ENCODE results near the gene PGP.

Gene PGP

DNA sequence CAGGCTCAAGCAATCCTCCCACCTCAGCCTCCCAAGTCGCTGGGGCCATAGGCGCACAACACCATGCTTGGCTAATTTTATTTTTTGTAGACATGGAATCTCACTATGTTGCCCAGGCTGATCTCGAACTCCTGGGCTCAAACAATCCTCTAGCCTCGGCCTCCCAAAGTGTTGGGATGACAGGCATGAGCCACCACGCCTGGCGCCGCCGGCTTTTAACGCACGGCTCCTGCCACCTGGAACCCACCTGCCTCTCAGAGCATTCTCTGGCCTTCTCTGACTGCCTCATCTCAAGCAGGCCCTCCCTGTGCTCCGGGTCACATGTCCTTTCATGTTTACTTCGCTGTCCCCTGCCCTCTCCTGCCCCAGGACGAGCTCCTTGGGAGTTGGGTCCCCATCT is 28.6 kb downstream of the PGP start:
- Histone ChIP-seq H3K4me3 (ENCODE audit: low read length) (no peak overlapping the region), H3K4me1 (ENCODE audit: control insufficient read depth, insufficient read depth, low read length) (no peaks in the 10 kb centered on the region), H3K27me3 (replicated peaks; ENCODE audit: control insufficient read depth, insufficient read depth, low read length) (no peaks in the 10 kb centered on the region), H3K9ac (ENCODE audit: low read length) (no peak overlapping the region), H3K36me3 (ENCODE audit: control insufficient read depth, insufficient read depth, low read length, severe bottlenecking) (no peaks in the 10 kb centered on the region), H3K9me3 (ENCODE audit: control insufficient read depth, low read length) (no peaks in the 10 kb centered on the region)
- no peak for DNase-seq (ENCODE audit: low read depth)

- H3K4me1 ChIP-seq (ENCODE audit: control insufficient read depth, insufficient read depth, low read length) = no peaks in the 10 kb centered on the region
- no peak overlapping the region for H3K4me3 ChIP-seq (ENCODE audit: low read length)
- no peak for DNase-seq (ENCODE audit: low read depth)
- no peaks in the 10 kb centered on the region for H3K27me3 ChIP-seq (replicated peaks; ENCODE audit: control insufficient read depth, insufficient read depth, low read length)
- H3K9ac ChIP-seq (ENCODE audit: low read length) = no peak overlapping the region
- H3K36me3 ChIP-seq (ENCODE audit: control insufficient read depth, insufficient read depth, low read length, severe bottlenecking) = no peaks in the 10 kb centered on the region
- H3K9me3 ChIP-seq (ENCODE audit: control insufficient read depth, low read length) = no peaks in the 10 kb centered on the region
Observed at GRCh38 chr16:2184962-2185361, 29.7 kb downstream of the PGP start.

- no peak overlapping the region for H3K9ac ChIP-seq (ENCODE audit: low read length)
- H3K4me3 ChIP-seq (ENCODE audit: low read length) = no peak overlapping the region
- H3K36me3 ChIP-seq (ENCODE audit: control insufficient read depth, insufficient read depth, low read length, severe bottlenecking) = no peaks in the 10 kb centered on the region
- no peaks in the 10 kb centered on the region for H3K27me3 ChIP-seq (replicated peaks; ENCODE audit: control insufficient read depth, insufficient read depth, low read length)
- no peaks in the 10 kb centered on the region for H3K9me3 ChIP-seq (ENCODE audit: control insufficient read depth, low read length)
- no peaks in the 10 kb centered on the region for H3K4me1 ChIP-seq (ENCODE audit: control insufficient read depth, insufficient read depth, low read length)
- DNase-seq (ENCODE audit: low read depth) = no peak
Observed at GRCh38 chr16:2184346-2184745, 30.3 kb downstream of the PGP start.

DNA sequence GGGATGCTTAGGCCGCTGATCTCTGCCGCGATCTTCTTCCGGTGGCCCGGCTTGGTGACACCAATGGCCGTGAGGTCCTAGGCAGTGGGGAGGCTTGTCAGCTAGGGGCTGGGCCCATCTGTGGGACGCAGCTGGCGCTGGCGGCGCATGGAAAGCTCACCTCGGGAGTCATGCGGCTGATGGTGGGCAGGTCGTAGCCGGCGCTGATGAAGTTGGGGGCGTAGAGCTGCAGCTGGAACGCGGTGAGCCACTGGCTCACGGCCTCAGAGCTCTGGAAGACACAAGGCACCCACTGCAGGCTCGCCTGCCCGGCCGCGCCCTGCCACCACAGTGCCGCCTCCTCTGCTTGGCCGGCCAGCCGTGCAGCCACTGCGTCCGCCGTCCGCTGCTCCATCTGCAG is 31.0 kb downstream of the PGP start:
- H3K27me3 ChIP-seq (replicated peaks; ENCODE audit: control insufficient read depth, insufficient read depth, low read length) = no peaks in the 10 kb centered on the region
- no peaks in the 10 kb centered on the region for H3K9me3 ChIP-seq (ENCODE audit: control insufficient read depth, low read length)
- no peak overlapping the region for H3K9ac ChIP-seq (ENCODE audit: low read length)
- H3K4me1 ChIP-seq (ENCODE audit: control insufficient read depth, insufficient read depth, low read length) = no peaks in the 10 kb centered on the region
- no peak overlapping the region for H3K4me3 ChIP-seq (ENCODE audit: low read length)
- no peaks in the 10 kb centered on the region for H3K36me3 ChIP-seq (ENCODE audit: control insufficient read depth, insufficient read depth, low read length, severe bottlenecking)
- DNase-seq (ENCODE audit: low read depth) = no peak

DNA sequence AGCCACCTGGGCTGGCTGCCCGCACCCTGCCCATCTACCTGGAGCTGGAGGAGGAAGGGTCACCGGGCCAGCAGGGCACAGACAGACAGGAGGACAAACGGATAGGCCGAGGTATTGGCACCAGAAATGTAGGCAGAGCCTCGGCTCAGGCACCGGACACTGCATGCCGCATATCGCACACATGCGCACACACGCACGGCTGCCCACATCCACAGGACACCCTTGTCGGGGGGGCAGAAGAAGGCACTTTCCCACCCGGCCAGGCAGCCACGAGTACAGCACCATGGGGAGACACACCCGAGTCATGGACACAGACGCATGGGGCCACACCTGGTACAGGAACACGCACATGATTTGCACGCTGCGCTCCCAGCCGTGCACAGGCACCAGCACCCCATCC is 32.7 kb downstream of the PGP start:
- Histone ChIP-seq H3K9me3 (ENCODE audit: control insufficient read depth, low read length) (no peaks in the 10 kb centered on the region), H3K4me3 (ENCODE audit: low read length) (no peak overlapping the region), H3K9ac (ENCODE audit: low read length) (no peak overlapping the region), H3K36me3 (ENCODE audit: control insufficient read depth, insufficient read depth, low read length, severe bottlenecking) (peaks cover 3% of the 10 kb centered on the region), H3K4me1 (ENCODE audit: control insufficient read depth, insufficient read depth, low read length) (no peaks in the 10 kb centered on the region), H3K27me3 (replicated peaks; ENCODE audit: control insufficient read depth, insufficient read depth, low read length) (no peaks in the 10 kb centered on the region)
- DNase-seq (ENCODE audit: low read depth) = no peak

DNA sequence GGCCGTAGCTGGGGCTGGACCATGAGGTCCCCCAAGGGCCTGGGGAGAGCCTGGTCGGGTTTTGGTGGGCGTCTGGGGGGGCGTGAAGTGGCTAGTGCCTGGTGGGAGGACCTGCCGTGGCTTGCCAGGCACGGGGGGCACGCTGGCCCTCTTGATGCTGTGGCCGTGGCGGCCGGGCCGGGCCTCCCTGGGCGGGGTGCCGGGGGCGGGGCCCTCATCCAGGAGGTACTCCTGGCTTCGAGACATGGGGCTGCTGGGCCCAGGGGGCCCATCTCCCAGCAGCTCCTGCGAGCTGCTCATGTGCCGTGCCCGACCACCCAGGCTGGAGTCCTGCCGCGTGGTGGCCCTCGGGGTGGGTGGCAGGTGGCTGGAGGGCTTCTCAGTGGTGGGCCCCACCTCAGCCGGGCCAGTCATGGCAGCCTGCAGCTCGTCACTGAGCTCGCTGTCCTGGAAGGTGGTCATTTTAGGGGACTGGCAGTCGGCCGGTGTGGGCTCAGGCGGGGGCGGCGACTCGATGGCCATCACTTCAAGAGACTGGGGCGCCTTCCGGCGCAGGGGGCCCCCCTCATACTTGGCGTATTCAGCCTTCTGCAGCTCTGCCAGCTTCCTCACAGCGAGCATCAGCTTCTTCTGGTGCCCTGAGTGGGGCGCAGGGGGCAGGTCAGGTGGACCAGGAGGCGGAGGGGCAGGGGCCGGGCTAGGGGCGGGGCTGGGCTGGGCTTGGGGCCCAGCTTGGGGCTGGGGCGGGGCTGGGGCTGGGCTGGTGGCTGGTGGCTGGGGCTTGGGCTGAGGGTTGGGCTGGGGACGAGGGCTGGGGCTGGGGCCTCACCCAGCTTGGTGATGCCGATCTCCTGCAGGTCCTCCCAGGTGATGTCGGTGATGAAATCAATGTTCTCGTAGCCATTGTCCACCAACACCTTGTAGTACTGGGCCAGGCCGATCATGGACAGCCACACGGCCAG is 33.4 kb downstream of the PGP start:
- Histone ChIP-seq H3K9me3 (ENCODE audit: control insufficient read depth, low read length) (no peaks in the 10 kb centered on the region), H3K9ac (ENCODE audit: low read length) (no peak overlapping the region), H3K4me1 (ENCODE audit: control insufficient read depth, insufficient read depth, low read length) (no peaks in the 10 kb centered on the region), H3K4me3 (ENCODE audit: low read length) (no peak overlapping the region), H3K27me3 (replicated peaks; ENCODE audit: control insufficient read depth, insufficient read depth, low read length) (no peaks in the 10 kb centered on the region), H3K36me3 (ENCODE audit: control insufficient read depth, insufficient read depth, low read length, severe bottlenecking) (peaks cover 5% of the 10 kb centered on the region)
- no peak for DNase-seq (ENCODE audit: low read depth)

GRCh38 chr16:2180461-2180860 is 34.2 kb downstream of the PGP start:
- H3K36me3 ChIP-seq (ENCODE audit: control insufficient read depth, insufficient read depth, low read length, severe bottlenecking) = peaks cover 13% of the 10 kb centered on the region
- H3K4me3 ChIP-seq (ENCODE audit: low read length) = no peak overlapping the region
- no peaks in the 10 kb centered on the region for H3K9me3 ChIP-seq (ENCODE audit: control insufficient read depth, low read length)
- H3K9ac ChIP-seq (ENCODE audit: low read length) = no peak overlapping the region
- no peaks in the 10 kb centered on the region for H3K4me1 ChIP-seq (ENCODE audit: control insufficient read depth, insufficient read depth, low read length)
- DNase-seq (ENCODE audit: low read depth) = no peak
- H3K27me3 ChIP-seq (replicated peaks; ENCODE audit: control insufficient read depth, insufficient read depth, low read length) = no peaks in the 10 kb centered on the region

GRCh38 chr16:2179576-2179975 is 35.1 kb downstream of the PGP start:
- no peak for DNase-seq (ENCODE audit: low read depth)
- Histone ChIP-seq H3K27me3 (replicated peaks; ENCODE audit: control insufficient read depth, insufficient read depth, low read length) (no peaks in the 10 kb centered on the region), H3K9me3 (ENCODE audit: control insufficient read depth, low read length) (no peaks in the 10 kb centered on the region), H3K9ac (ENCODE audit: low read length) (no peak overlapping the region), H3K36me3 (ENCODE audit: control insufficient read depth, insufficient read depth, low read length, severe bottlenecking) (peaks cover 22% of the 10 kb centered on the region), H3K4me3 (ENCODE audit: low read length) (no peak overlapping the region), H3K4me1 (ENCODE audit: control insufficient read depth, insufficient read depth, low read length) (no peaks in the 10 kb centered on the region)

DNA sequence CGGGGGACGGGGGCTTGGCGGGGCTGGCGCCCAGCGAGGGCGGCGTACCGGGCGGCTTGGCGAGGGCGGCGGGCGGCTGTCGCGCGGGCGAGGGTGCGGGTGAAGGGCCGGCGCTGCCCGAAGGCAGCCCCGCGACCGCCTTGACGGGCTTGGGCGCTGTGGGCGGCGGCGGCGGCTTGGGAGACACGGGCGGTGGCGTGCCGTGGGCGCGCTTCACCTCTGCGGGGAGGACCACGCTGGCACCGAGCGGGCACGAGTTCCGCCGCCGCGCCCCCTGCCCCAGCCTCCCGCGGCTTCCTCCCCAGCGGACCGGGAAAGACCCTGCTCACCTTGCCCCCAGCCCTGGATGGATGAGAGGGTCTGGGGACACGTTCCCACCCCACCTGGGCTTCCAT is 35.5 kb downstream of the PGP start:
- peaks cover 26% of the 10 kb centered on the region for H3K36me3 ChIP-seq (ENCODE audit: control insufficient read depth, insufficient read depth, low read length, severe bottlenecking)
- H3K4me1 ChIP-seq (ENCODE audit: control insufficient read depth, insufficient read depth, low read length) = no peaks in the 10 kb centered on the region
- no peaks in the 10 kb centered on the region for H3K9me3 ChIP-seq (ENCODE audit: control insufficient read depth, low read length)
- no peak for DNase-seq (ENCODE audit: low read depth)
- no peak overlapping the region for H3K9ac ChIP-seq (ENCODE audit: low read length)
- no peaks in the 10 kb centered on the region for H3K27me3 ChIP-seq (replicated peaks; ENCODE audit: control insufficient read depth, insufficient read depth, low read length)
- no peak overlapping the region for H3K4me3 ChIP-seq (ENCODE audit: low read length)

DNA sequence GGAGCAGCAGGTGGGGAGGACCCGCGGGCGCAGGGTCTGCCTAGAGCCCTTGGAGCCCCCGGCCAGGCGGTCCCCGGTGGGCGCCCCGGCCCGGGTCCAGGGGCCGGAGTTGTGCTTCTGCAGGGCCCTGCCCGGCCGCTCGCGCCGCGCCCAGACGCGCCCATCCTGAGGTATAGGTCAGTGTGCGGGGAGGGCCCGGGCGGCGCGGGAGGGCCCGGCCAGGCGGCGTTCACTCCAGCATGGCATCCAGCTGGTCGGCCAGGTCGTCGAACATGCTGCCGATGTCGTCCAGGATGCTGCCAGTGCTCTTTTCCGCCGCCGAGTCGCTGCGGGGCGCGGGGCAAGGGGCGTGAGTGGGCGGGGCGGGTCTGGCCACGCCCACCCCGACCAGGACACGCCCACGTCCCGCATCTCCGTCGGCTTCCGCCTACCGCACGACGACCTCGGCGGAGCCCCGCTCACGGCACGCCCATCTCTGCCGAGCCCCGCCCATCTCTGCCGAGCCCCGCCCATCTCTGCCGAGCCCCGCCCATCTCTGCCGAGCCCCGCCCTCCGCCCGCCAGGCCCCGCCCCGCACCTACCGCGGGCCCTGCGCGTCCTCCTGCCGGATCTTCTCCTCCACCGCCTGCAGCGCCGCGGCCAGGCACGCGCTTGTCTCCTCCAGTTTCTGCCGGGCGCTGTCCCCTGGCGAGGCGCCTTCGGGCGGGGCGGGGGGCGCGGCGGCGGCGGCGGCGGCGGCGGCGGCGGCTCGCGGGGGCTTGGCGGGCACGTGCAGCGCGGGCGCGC is 36.1 kb downstream of the PGP start:
- Histone ChIP-seq H3K27me3 (replicated peaks; ENCODE audit: control insufficient read depth, insufficient read depth, low read length) (no peaks in the 10 kb centered on the region), H3K36me3 (ENCODE audit: control insufficient read depth, insufficient read depth, low read length, severe bottlenecking) (peaks cover 30% of the 10 kb centered on the region), H3K4me3 (ENCODE audit: low read length) (no peak overlapping the region), H3K9ac (ENCODE audit: low read length) (no peak overlapping the region), H3K4me1 (ENCODE audit: control insufficient read depth, insufficient read depth, low read length) (no peaks in the 10 kb centered on the region), H3K9me3 (ENCODE audit: control insufficient read depth, low read length) (no peaks in the 10 kb centered on the region)
- DNase-seq (ENCODE audit: low read depth) = peak; percentile 11

DNA sequence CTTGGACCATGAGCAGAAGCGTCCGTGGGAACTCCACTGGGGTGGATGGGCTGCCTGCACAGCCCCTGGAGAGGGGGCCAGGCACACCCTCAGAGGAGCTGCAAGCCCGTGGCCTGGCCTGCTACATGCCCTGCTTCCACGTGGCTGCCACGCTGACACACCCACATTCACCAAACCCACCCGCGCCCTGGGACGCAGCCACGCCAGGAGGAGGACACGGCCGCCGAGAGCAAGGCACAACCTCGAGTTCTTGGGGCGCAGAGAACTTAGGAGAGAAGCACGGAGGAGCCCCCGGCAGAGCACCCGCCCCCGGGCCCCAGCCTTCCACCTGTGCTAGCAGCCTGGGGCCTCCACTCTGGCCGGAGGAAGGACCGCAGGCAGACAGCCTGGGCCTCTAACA is 37.1 kb downstream of the PGP start:
- Histone ChIP-seq H3K36me3 (ENCODE audit: control insufficient read depth, insufficient read depth, low read length, severe bottlenecking) (peaks cover 39% of the 10 kb centered on the region), H3K9me3 (ENCODE audit: control insufficient read depth, low read length) (no peaks in the 10 kb centered on the region), H3K9ac (ENCODE audit: low read length) (no peak overlapping the region), H3K27me3 (replicated peaks; ENCODE audit: control insufficient read depth, insufficient read depth, low read length) (no peaks in the 10 kb centered on the region), H3K4me3 (ENCODE audit: low read length) (no peak overlapping the region), H3K4me1 (ENCODE audit: control insufficient read depth, insufficient read depth, low read length) (no peaks in the 10 kb centered on the region)
- no peak for DNase-seq (ENCODE audit: low read depth)
